GM21367 (cell line): Measurements from ENCODE around the gene FAM171A1.
A peak's percentile ranks its signal among the peaks of the same experiment; 100 is the strongest.

Experiments used
- ATAC-seq: cut with Tn5 transposase; IDR thresholded peaks from one replicate; pipeline ENCODE4 v1.9.1; 2021; ENCODE audit not compliant: unreplicated experiment

FAM171A1 gene

GRCh38 chr10:15181576-15182156 is 189.4 kb downstream of the FAM171A1 start:
- no peak for ATAC-seq

- no peak for ATAC-seq
These were observed 190.4 kb downstream of the FAM171A1 start for GRCh38 chr10:15180736-15181135.

- no peak for ATAC-seq
These were observed 194.8 kb downstream of the FAM171A1 start for GRCh38 chr10:15176269-15176668.

GRCh38 chr10:15175587-15175986 is 195.5 kb downstream of the FAM171A1 start:
- ATAC-seq, result no peak

GRCh38 chr10:15172306-15172840 is 198.7 kb downstream of the FAM171A1 start:
- no peak for ATAC-seq

GRCh38 chr10:15169555-15170401 is 201.3 kb downstream of the FAM171A1 start:
- no peak for ATAC-seq

GRCh38 chr10:15168786-15169554 is 202.1 kb downstream of the FAM171A1 start:
- peak; percentile 41 for ATAC-seq

- ATAC-seq, result peak; percentile 87
These were observed 202.8 kb downstream of the FAM171A1 start, which contains the start of gene NMT2 for GRCh38 chr10:15168291-15168785. TSS of gene NMT2 (minus strand) at chr10:15168693. CDS start at chr10:15168612, 81 bp downstream.

- ATAC-seq, result peak; percentile 31
These were observed 203.4 kb downstream of the FAM171A1 start for GRCh38 chr10:15167411-15168290.

GRCh38 chr10:15166325-15166724 is 204.8 kb downstream of the FAM171A1 start:
- no peak for ATAC-seq

GRCh38 chr10:15163253-15163828 is 207.7 kb downstream of the FAM171A1 start:
- ATAC-seq, result no peak
